Type B pancreatic cell (in vitro differentiated cells): ENCODE data around the gene HDAC11. TPM values are rescaled to one million over a fixed set of nuclear protein-coding genes. Genes with fewer than 3 reads are reported as not detected.

ENCODE experiments used
- DNase-seq: peaks from one replicate; pipeline ENCODE4 v3.0.0; 2021; ENCODE audit warnings: mixed read lengths; ENCODE audit not compliant: unreplicated experiment; ENCODE audit errors: extremely low spot score
- H3K27ac Mint-ChIP-seq: 2 replicates; pipeline ENCODE4 v1.8.0; 2021; ENCODE audit warnings: mild to moderate bottlenecking, mixed read lengths
- H3K27me3 Mint-ChIP-seq: 2 replicates; pipeline ENCODE4 v1.8.0; 2021; ENCODE audit warnings: mixed read lengths
- H3K36me3 Mint-ChIP-seq: 2 replicates; pipeline ENCODE4 v1.8.0; 2021; ENCODE audit warnings: mixed read lengths
- H3K4me1 Mint-ChIP-seq: one replicate; pipeline ENCODE4 v1.8.0; 2021; ENCODE audit warnings: mixed read lengths; ENCODE audit not compliant: unreplicated experiment
- H3K4me3 Mint-ChIP-seq: 2 replicates; pipeline ENCODE4 v1.8.0; 2021; ENCODE audit warnings: mild to moderate bottlenecking, mixed read lengths
- H3K9me3 Mint-ChIP-seq: 2 replicates; pipeline ENCODE4 v1.8.0; 2021; ENCODE audit warnings: mixed read lengths
- CTCF ChIP-seq: fragments of 200-600 bp; sonication (generic); conservative IDR thresholded peaks from 2 replicates; pipeline ENCODE4 v1.5.0; 2021; ENCODE audit warnings: antibody characterized with exemption, mild to moderate bottlenecking
- total RNA-seq: library from RNA; stranded (reverse); gene quantifications from 2 replicates; pipeline ENCODE4 v1.2.1, GENCODE V29; 2021; ENCODE audit warnings: low replicate concordance

The HDAC11 gene
- total RNA-seq, 1 donor from 2014 or later: 21.9 TPM

- no peaks in the 10 kb centered on the region for H3K36me3 Mint-ChIP-seq
Observed at GRCh38 chr3:13460341-13460736, 19.8 kb upstream of the HDAC11 start.

DNA sequence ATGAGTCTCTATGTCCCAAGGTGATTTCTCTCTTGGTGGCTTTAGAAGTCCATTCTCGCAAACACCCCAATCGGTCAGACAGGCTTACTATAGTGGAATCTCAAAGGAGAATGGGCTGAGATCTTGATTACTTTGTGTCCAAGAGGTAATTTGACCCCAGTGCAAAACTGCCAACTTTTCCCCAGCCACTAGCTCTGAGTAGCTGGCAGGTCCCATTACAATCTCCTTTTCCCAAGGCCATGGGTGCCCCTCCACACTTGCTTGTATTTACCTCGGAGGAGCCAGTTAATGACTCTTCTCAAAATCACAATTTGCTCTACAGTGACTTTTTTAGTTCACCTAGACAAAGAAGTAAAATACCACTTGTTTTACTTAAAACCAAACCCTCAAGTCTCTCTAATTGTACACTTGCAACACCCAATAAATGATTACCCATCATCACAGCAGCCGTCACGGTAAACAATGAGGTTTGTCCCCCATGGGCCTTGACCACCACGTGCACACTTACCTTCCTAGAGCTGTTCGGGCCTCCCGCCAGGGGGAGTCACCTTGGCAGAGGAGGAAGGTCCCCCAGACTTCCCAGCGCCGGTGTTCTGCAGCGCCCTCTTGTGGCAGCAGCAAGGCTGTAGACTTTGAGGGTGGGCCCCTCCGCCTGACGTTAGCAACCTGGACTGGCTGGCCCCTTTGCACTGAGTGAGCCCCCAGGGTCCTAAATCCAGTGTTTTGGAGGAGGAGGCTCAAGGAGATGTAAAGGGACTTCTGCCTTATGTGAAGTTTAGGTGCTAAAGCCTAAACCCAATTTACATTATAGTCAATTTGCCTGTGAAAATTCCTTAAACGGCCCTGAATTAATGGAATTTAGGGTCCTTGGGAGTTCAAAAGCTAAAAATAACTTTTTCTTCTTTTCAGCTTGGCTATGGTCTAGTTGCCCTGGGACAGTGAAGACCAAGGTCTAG, 18.7 kb upstream of the HDAC11 start:
- H3K4me3 Mint-ChIP-seq: peak overlapping the region; percentile 32
- DNase-seq: no peak
- H3K27ac Mint-ChIP-seq: no peak overlapping the region
- H3K9me3 Mint-ChIP-seq: no peaks in the 10 kb centered on the region
- H3K4me1 Mint-ChIP-seq: peaks cover 16% of the 10 kb centered on the region
- no peaks in the 10 kb centered on the region for H3K36me3 Mint-ChIP-seq
- peak; percentile 85 for TF ChIP-seq CTCF
- H3K27me3 Mint-ChIP-seq: peaks cover 6% of the 10 kb centered on the region

More at GRCh38 chr3:13460341-13460736, 19.8 kb upstream of the HDAC11 start:
- no peak for TF ChIP-seq CTCF
- no peak overlapping the region for H3K4me3 Mint-ChIP-seq
- DNase-seq: no peak
- H3K27me3 Mint-ChIP-seq: peaks cover 6% of the 10 kb centered on the region
- no peak overlapping the region for H3K27ac Mint-ChIP-seq
- H3K9me3 Mint-ChIP-seq: no peaks in the 10 kb centered on the region
- peaks cover 14% of the 10 kb centered on the region for H3K4me1 Mint-ChIP-seq

GRCh38 chr3:13462125-13462629, 17.9 kb upstream of the HDAC11 start:
- Mint-ChIP-seq H3K4me3 (peak overlapping the region; percentile 32), H3K36me3 (no peaks in the 10 kb centered on the region), H3K27ac (no peak overlapping the region), H3K27me3 (peaks cover 6% of the 10 kb centered on the region), H3K4me1 (peaks cover 16% of the 10 kb centered on the region), H3K9me3 (no peaks in the 10 kb centered on the region)
- TF ChIP-seq CTCF: no peak
- DNase-seq: no peak

- Mint-ChIP-seq H3K4me3 (no peak overlapping the region), H3K4me1 (peaks cover 16% of the 10 kb centered on the region), H3K27me3 (peaks cover 6% of the 10 kb centered on the region), H3K9me3 (no peaks in the 10 kb centered on the region), H3K27ac (no peak overlapping the region), H3K36me3 (no peaks in the 10 kb centered on the region)
- DNase-seq: no peak
- TF ChIP-seq CTCF: no peak
Observed at GRCh38 chr3:13462822-13463221, 17.3 kb upstream of the HDAC11 start.

GRCh38 chr3:13463618-13464400, 16.3 kb upstream of the HDAC11 start:
- H3K4me3 Mint-ChIP-seq: no peak overlapping the region
- no peaks in the 10 kb centered on the region for H3K36me3 Mint-ChIP-seq
- H3K27ac Mint-ChIP-seq: no peak overlapping the region
- no peak for DNase-seq
- no peaks in the 10 kb centered on the region for H3K9me3 Mint-ChIP-seq
- TF ChIP-seq CTCF: no peak
- peaks cover 6% of the 10 kb centered on the region for H3K27me3 Mint-ChIP-seq
- peaks cover 16% of the 10 kb centered on the region for H3K4me1 Mint-ChIP-seq
